Stomach (tissue), 19 donors: ENCODE results near the gene TXNDC12. TPM values are rescaled to one million over a fixed set of nuclear protein-coding genes. Genes with fewer than 3 reads are reported as not detected.
A peak's percentile ranks its signal among the peaks of the same experiment; 100 is the strongest.
"Not testable (repeated sequence)": the region's sequence is repeated elsewhere in the genome, so short reads cannot be mapped to it uniquely, and the experiment has no call there.

ENCODE experiments used
- DNase-seq, 2 donors: peaks; one replicate each; pipeline versions ENCODE4 v3.0.0 to v3.0.0-alpha.2; 2013 to 2019
- H3K27ac ChIP-seq, 5 donors: fragments of 200-600 bp in 4 of 5; sonication (generic) in 4 of 5; one replicate each; pipeline ENCODE4 v1.5.1; 2013 to 2019; ENCODE audit warnings: mild to moderate bottlenecking in 1 of 5, moderate library complexity in 1 of 5
- H3K27me3 ChIP-seq, 3 donors: fragments of 200-600 bp; sonication (generic); one replicate each; pipeline ENCODE4 v1.5.1; 2017 to 2019; ENCODE audit warnings: mixed run types in 1 of 3
- H3K36me3 ChIP-seq, 4 donors: fragments of 200-600 bp; sonication (generic); 1 replicate in 3 of 4; 2 replicates in 1 of 4; pipeline ENCODE4 v1.5.1; 2016 to 2019
- H3K4me1 ChIP-seq, 4 donors: fragments of 200-600 bp; sonication (generic); one replicate each; pipeline ENCODE4 v1.5.1; 2016 to 2019
- H3K4me3 ChIP-seq, 4 donors: fragments of 200-600 bp; sonication (generic) in 3 of 4; one replicate each; pipeline ENCODE4 v1.5.1; 2016 to 2019; ENCODE audit warnings: mild to moderate bottlenecking in 1 of 4
- H3K9me3 ChIP-seq, 4 donors: fragments of 200-600 bp; sonication (generic); one replicate each; pipeline ENCODE4 v1.5.1; 2016 to 2019
- EP300 ChIP-seq: sonication (generic); formaldehyde crosslinking; IDR thresholded peaks from one replicate; pipeline ENCODE4 v1.6.1; 2017; ENCODE audit warnings: antibody characterized with exemption
- POLR2A ChIP-seq, 4 donors: fragments of 450-650 bp; IDR thresholded peaks; one replicate each; pipeline ENCODE4 v1.6.1; 2016; ENCODE audit warnings: antibody characterized with exemption in 4 of 4, control low read depth in 2 of 4, mild to moderate bottlenecking in 1 of 4, moderate library complexity in 1 of 4
- POLR2AphosphoS5 ChIP-seq, 3 donors: sonication (generic); formaldehyde crosslinking; IDR thresholded peaks; one replicate each; pipeline ENCODE4 v1.6.1; 2016; ENCODE audit warnings: antibody characterized with exemption in 3 of 3
- WGBS, 5 donors: extraction: QIAGEN DNeasy Blood & Tissue Kit in 3 of 5; methylation state at CpG; one replicate each; pipeline versions ENCODE4 v1.1.5 to v1.1.7; 2013 to 2018; 5-methylcytosine and 5-hydroxymethylcytosine counted together
- intact Hi-C: fragments of 100-400 bp; cut with DNase I; formaldehyde crosslinking; loops from one replicate; pipeline ENCODE4 v1.15.1; 2023; ENCODE audit warnings: low total_unique reads
- long read RNA-seq, 10 donors: transcript quantifications; one replicate each; lab custom pipeline, GENCODE V29; 2026
- polyA plus RNA-seq, 3 donors: library from polyadenylated mRNA; stranded (reverse); fragments of 200-250 nt; gene quantifications; one replicate each; pipeline ENCODE4 v1.2.3, GENCODE V29; 2013
- total RNA-seq, 5 donors: library from RNA; depleted of rRNA; stranded (reverse); fragments of >200 nt; gene quantifications; one replicate each; pipeline versions ENCODE4 v1.1.0 to v1.2.3, GENCODE V29; 2014 to 2016
- TF ChIP-seq, protein P1 (sequence below), 7 experiments: fragments of 450-650 bp in 4 of 7; fragments of 200-600 bp in 3 of 7; sonication (generic) in 3 of 7; IDR thresholded peaks; one replicate each; pipeline ENCODE4 v1.5.1; 2016 to 2019; ENCODE audit warnings: antibody characterized with exemption in 7 of 7, control low read depth in 2 of 7, mild to moderate bottlenecking in 1 of 7
- donor health status: healthy with polysubstance abuse.
- donor health status: Bipolar disorder and iron deficiency.
- donor health status: healthy.

The TXNDC12 gene
- total RNA-seq (10 to 100 TPM; 18.7 to 51.6 (median 44.2) TPM), polyA plus RNA-seq (10 to 100 TPM; 12.5 to 23.2 (median 14.0) TPM)
- long read RNA-seq, donor 1, transcript TXNDC12-201 (7 exons, 2,396 nt): major isoform, 23 of 23 reads
- long read RNA-seq, donor 1, partial matches to known transcripts: 0 of 23 reads
- long read RNA-seq, donor 1, other reads (novel, unspliced or antisense): 0 of 23 reads
- long read RNA-seq, donor 2, transcript TXNDC12-201 (7 exons, 2,396 nt): major isoform, 26 of 26 reads
- long read RNA-seq, donor 2, partial matches to known transcripts: 0 of 26 reads
- long read RNA-seq, donor 2, other reads (novel, unspliced or antisense): 0 of 26 reads
- long read RNA-seq, donor 3, transcript TXNDC12-201 (7 exons, 2,396 nt): major isoform, 24 of 32 reads
- long read RNA-seq, donor 3, partial matches to known transcripts: 8 of 32 reads
- long read RNA-seq, donor 3, other reads (novel, unspliced or antisense): 0 of 32 reads
- long read RNA-seq, donor 4, partial matches to known transcripts: 0 of 3 reads
- long read RNA-seq, donor 4, other reads (novel, unspliced or antisense): 0 of 3 reads
- long read RNA-seq, donor 5, transcript TXNDC12-201 (7 exons, 2,396 nt): major isoform, 22 of 22 reads
- long read RNA-seq, donor 5, partial matches to known transcripts: 0 of 22 reads
- long read RNA-seq, donor 5, other reads (novel, unspliced or antisense): 0 of 22 reads
- long read RNA-seq, donor 6: 0 reads
- long read RNA-seq, donor 7, transcript TXNDC12-201 (7 exons, 2,396 nt): major isoform, 28 of 113 reads
- long read RNA-seq, donor 7, partial matches to known transcripts: 47 of 113 reads
- long read RNA-seq, donor 7, other reads (novel, unspliced or antisense): 38 of 113 reads
- long read RNA-seq, donor 8, transcript TXNDC12-201 (7 exons, 2,396 nt): major isoform, 30 of 30 reads
- long read RNA-seq, donor 8, partial matches to known transcripts: 0 of 30 reads
- long read RNA-seq, donor 8, other reads (novel, unspliced or antisense): 0 of 30 reads
- long read RNA-seq, donor 9, transcript TXNDC12-201 (7 exons, 2,396 nt): major isoform, 29 of 148 reads
- long read RNA-seq, donor 9, partial matches to known transcripts: 101 of 148 reads
- long read RNA-seq, donor 9, other reads (novel, unspliced or antisense): 18 of 148 reads
- long read RNA-seq, donor 10, transcript TXNDC12-201 (7 exons, 2,396 nt): major isoform, 18 of 18 reads
- long read RNA-seq, donor 10, partial matches to known transcripts: 0 of 18 reads
- long read RNA-seq, donor 10, other reads (novel, unspliced or antisense): 0 of 18 reads

DNA sequence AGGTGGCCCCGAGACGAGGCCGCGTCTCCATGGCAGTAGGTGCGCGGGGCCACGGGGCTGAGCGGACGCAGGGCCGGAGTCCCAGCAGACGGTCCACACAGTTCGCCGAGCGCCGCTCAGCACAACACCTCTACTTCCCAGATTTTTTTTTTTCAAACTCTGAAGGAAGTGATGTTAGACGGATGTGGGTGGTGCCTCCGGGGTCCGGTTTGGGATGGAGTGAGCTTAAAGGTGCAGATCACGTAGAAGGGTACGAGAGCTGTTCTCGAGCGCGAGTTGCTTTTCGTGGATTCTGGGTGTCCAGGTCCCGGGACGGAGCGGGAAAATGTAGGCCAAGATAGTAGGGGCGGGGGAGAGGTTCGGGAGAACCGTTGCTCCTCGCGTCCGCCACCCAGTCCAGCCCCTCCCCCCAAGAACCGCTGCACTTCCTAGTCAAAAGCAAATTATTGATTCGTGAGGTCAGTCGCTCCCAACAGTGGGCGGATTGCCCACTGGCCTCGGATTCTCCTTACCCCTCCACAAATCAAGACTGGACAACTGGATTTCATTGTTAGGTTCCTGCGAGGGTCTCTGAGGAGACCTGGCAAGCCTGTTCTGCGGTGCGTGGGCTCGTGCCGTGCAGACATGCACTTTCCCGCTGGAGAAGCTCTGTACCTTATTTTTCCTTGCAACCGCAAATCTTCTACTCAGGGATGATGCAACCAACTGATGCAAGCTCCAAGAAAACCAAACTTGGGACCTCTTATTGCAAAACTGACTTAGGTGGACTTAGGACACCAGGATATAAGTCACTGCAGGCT, at the start of gene TXNDC12:
TXNDC12 (minus strand) TSS at position 126 of the 800 bp plus-strand sequence; CDS start at position 31, 95 bp downstream.
- Histone ChIP-seq H3K4me3 (peak within 1 kb of the TSS; percentile 76 to 97 (median 87)), H3K36me3 (peaks cover 4 to 29% (median 27%) of the 10 kb centered on the region in 4 donors), H3K4me1 (peaks cover 36 to 63% (median 51%) of the 10 kb centered on the region in 4 donors), H3K27ac (peak within 1 kb of the TSS; percentile 90 to 99 (median 95)), H3K27me3 (no peaks in the 10 kb centered on the region), H3K9me3 (no peaks in the 10 kb centered on the region)
- intact Hi-C loops: no loop called here
- no peak for TF ChIP-seq EP300
- TF ChIP-seq POLR2AphosphoS5 (IDR thresholded peaks at IDR 0.05): peak; percentile 66 to 89 (median 89)
- TF ChIP-seq POLR2A (IDR thresholded peaks at IDR 0.05): peak in 2 of 4 donors; percentile 35 to 81
- 0 to 1% (median 0%) methylated on average over 44 to 45 of the region's 45 CpGs for WGBS, 5 donors
- peak; percentile 87 to 96 for DNase-seq

- WGBS, 5 donors: 86 to 100% (median 96%) methylated on average over 1 of the region's 1 CpG
- H3K9me3 ChIP-seq: no peaks in the 10 kb centered on the region
- intact Hi-C loops: no loop called here
- no peak for TF ChIP-seq EP300
- H3K4me1 ChIP-seq: peaks cover 0 to 5% (median 0%) of the 10 kb centered on the region in 4 donors
- no peak overlapping the region for H3K27ac ChIP-seq
- no peaks in the 10 kb centered on the region for H3K27me3 ChIP-seq
- DNase-seq: no peak
- H3K36me3 ChIP-seq: no peaks in the 10 kb centered on the region
- no peak overlapping the region for H3K4me3 ChIP-seq
Measured at GRCh38 chr1:52102336-52103013, 47.5 kb upstream of the TXNDC12 start.

- Histone ChIP-seq H3K9me3 (no peaks in the 10 kb centered on the region), H3K36me3 (no peaks in the 10 kb centered on the region), H3K4me1 (peaks cover 0 to 5% (median 0%) of the 10 kb centered on the region in 4 donors), H3K27ac (no peak overlapping the region), H3K27me3 (no peaks in the 10 kb centered on the region), H3K4me3 (no peak overlapping the region)
- TF ChIP-seq POLR2A (IDR thresholded peaks at IDR 0.05): no peak
- no peak for TF ChIP-seq POLR2AphosphoS5 (IDR thresholded peaks at IDR 0.05)
- TF ChIP-seq EP300: no peak
- WGBS, 5 donors: 27 to 43% (median 35%) methylated on average over 8 of the region's 8 CpGs
- intact Hi-C loops: no loop called here
- peak in 1 of 2 donors; percentile 12 for DNase-seq
Measured at GRCh38 chr1:52098139-52098871, 43.3 kb upstream of the TXNDC12 start.

GRCh38 chr1:52096216-52096615, 41.2 kb upstream of the TXNDC12 start:
- DNase-seq: no peak
- no peak for TF ChIP-seq POLR2A (IDR thresholded peaks at IDR 0.05)
- TF ChIP-seq, protein P1, sequence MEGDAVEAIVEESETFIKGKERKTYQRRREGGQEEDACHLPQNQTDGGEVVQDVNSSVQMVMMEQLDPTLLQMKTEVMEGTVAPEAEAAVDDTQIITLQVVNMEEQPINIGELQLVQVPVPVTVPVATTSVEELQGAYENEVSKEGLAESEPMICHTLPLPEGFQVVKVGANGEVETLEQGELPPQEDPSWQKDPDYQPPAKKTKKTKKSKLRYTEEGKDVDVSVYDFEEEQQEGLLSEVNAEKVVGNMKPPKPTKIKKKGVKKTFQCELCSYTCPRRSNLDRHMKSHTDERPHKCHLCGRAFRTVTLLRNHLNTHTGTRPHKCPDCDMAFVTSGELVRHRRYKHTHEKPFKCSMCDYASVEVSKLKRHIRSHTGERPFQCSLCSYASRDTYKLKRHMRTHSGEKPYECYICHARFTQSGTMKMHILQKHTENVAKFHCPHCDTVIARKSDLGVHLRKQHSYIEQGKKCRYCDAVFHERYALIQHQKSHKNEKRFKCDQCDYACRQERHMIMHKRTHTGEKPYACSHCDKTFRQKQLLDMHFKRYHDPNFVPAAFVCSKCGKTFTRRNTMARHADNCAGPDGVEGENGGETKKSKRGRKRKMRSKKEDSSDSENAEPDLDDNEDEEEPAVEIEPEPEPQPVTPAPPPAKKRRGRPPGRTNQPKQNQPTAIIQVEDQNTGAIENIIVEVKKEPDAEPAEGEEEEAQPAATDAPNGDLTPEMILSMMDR (IDR thresholded peaks at IDR 0.05): no peak
- no peak for TF ChIP-seq EP300
- no peak for TF ChIP-seq POLR2AphosphoS5 (IDR thresholded peaks at IDR 0.05)
- peaks cover 0 to 5% (median 0%) of the 10 kb centered on the region in 4 donors for H3K4me1 ChIP-seq
- peaks cover 0 to 15% (median 6%) of the 10 kb centered on the region in 4 donors for H3K36me3 ChIP-seq
- 68 to 75% (median 72%) methylated on average over 8 of the region's 8 CpGs for WGBS, 5 donors
- intact Hi-C loops: no loop called here
- no peaks in the 10 kb centered on the region for H3K27me3 ChIP-seq
- no peaks in the 10 kb centered on the region for H3K9me3 ChIP-seq
- H3K4me3 ChIP-seq: no peak overlapping the region
- H3K27ac ChIP-seq: no peak overlapping the region

DNA sequence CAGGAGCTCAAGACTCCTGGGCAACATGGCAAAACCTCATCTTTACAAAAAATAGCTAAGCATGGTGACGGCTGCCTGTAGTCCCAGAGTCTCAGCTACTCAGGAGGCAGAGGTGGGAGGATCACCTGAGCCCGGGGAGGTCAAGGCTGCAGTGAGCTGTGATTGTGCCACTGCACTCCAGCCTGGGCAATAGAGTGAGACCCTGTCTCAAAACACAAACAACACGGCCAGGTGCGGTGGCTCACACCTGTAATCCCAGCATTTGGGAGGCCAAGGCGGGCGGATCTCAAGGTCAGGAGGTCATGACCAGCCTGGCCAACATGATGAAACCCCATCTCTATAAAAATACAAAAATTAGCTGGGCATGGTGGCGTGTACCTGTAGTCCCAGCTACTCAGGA, 39.3 kb upstream of the TXNDC12 start:
- intact Hi-C loops, H3K9me3 ChIP-seq, H3K27me3 ChIP-seq, H3K4me1 ChIP-seq, DNase-seq, H3K27ac ChIP-seq, H3K4me3 ChIP-seq: not testable (repeated sequence)
- H3K36me3 ChIP-seq: peaks cover 0 to 33% (median 21%) of the 10 kb centered on the region in 4 donors
- WGBS, 5 donors: 89 to 95% (median 92%) methylated on average over 6 to 7 of the region's 7 CpGs

- H3K27me3 ChIP-seq, H3K4me3 ChIP-seq, DNase-seq, intact Hi-C loops, H3K4me1 ChIP-seq, H3K9me3 ChIP-seq, H3K27ac ChIP-seq: not testable (repeated sequence)
- H3K36me3 ChIP-seq: peaks cover 8 to 79% (median 72%) of the 10 kb centered on the region in 4 donors
Measured at GRCh38 chr1:52087892-52088291, 32.9 kb upstream of the TXNDC12 start.
